ENCODE results near the gene GNG4. TPM values are rescaled to one million over a fixed set of nuclear protein-coding genes. Genes with fewer than 3 reads are reported as not detected.

Gene GNG4
- total and polyA plus RNA-seq, 2 of the 4 experiments (the other 2 are of a cell fraction) = 0.18 to 0.29 TPM

DNA sequence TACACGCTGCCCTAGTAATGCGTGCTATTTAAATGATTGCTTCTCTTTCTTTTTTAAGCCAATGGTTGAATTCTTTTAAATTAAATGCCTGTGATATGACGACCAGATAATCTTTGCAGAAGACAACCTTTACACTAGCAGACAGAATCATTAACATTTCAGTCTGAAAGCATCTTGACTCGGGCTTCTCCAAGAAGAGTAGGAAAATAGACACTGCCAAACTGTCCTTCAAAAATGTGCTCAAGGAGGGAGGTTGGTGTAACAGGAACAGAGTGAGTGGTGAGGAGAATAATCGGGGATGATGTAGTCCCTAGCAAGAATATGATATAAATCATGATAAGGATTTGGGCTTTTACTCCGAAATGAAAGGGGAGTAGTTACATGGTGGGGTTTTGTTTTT, 138.8 kb downstream of the GNG4 start:
- no peak overlapping the region for H3K9ac ChIP-seq (ENCODE audit: low read depth, low read length)
- no peak overlapping the region for H3K4me2 ChIP-seq (ENCODE audit: low read depth, low read length)
- no TSS peak for BruUV-seq (replicated peaks)
- H2BK20ac ChIP-seq (ENCODE audit: low read depth, low read length) = no peak overlapping the region
- H3K18ac ChIP-seq (ENCODE audit: low read depth, low read length) = no peak overlapping the region
- no peak overlapping the region for H4K91ac ChIP-seq (ENCODE audit: insufficient read depth, low read depth, low read length)
- no peak overlapping the region for H3K4ac ChIP-seq (ENCODE audit: low read depth, low read length)
- no peak overlapping the region for H4K5ac ChIP-seq (ENCODE audit: low read depth, low read length)
- no peak overlapping the region for H2AFZ ChIP-seq (replicated peaks; ENCODE audit: low read length, poor library complexity)
- TF ChIP-seq, protein P1, sequence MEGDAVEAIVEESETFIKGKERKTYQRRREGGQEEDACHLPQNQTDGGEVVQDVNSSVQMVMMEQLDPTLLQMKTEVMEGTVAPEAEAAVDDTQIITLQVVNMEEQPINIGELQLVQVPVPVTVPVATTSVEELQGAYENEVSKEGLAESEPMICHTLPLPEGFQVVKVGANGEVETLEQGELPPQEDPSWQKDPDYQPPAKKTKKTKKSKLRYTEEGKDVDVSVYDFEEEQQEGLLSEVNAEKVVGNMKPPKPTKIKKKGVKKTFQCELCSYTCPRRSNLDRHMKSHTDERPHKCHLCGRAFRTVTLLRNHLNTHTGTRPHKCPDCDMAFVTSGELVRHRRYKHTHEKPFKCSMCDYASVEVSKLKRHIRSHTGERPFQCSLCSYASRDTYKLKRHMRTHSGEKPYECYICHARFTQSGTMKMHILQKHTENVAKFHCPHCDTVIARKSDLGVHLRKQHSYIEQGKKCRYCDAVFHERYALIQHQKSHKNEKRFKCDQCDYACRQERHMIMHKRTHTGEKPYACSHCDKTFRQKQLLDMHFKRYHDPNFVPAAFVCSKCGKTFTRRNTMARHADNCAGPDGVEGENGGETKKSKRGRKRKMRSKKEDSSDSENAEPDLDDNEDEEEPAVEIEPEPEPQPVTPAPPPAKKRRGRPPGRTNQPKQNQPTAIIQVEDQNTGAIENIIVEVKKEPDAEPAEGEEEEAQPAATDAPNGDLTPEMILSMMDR (conservative IDR thresholded peaks at IDR 0.05; ENCODE audit: low read depth, low read length) = no peak
- TF ChIP-seq CEBPB (IDR thresholded peaks at IDR 0.05; ENCODE audit: low read depth, low read length) (no peak), POLR2A (IDR thresholded peaks at IDR 0.05; ENCODE audit: low read depth, low read length) (no peak), MXI1 (IDR thresholded peaks at IDR 0.05; ENCODE audit: borderline replicate concordance, low read depth, low read length) (no peak), MAZ (IDR thresholded peaks at IDR 0.05; ENCODE audit: borderline replicate concordance, low read depth, low read length) (no peak), SMC3 (IDR thresholded peaks at IDR 0.05; ENCODE audit: low read depth, low read length) (no peak), RAD21 (IDR thresholded peaks at IDR 0.05; ENCODE audit: low read length) (no peak), RFX5 (IDR thresholded peaks at IDR 0.05; ENCODE audit: low read depth, low read length) (no peak), BHLHE40 (IDR thresholded peaks at IDR 0.05; ENCODE audit: low read depth, low read length) (no peak), CHD1 (IDR thresholded peaks at IDR 0.05; ENCODE audit: low read depth, low read length) (no peak), MAFK (IDR thresholded peaks at IDR 0.05; ENCODE audit: low read depth, low read length) (no peak), NFE2L2 (IDR thresholded peaks at IDR 0.05; ENCODE audit: low read depth, low read length) (no peak), RCOR1 (IDR thresholded peaks at IDR 0.05; ENCODE audit: insufficient replicate concordance, low read length) (no peak), FOS (IDR thresholded peaks at IDR 0.05; ENCODE audit: low read depth, low read length) (no peak)
- TF ChIP-seq, protein P2, sequence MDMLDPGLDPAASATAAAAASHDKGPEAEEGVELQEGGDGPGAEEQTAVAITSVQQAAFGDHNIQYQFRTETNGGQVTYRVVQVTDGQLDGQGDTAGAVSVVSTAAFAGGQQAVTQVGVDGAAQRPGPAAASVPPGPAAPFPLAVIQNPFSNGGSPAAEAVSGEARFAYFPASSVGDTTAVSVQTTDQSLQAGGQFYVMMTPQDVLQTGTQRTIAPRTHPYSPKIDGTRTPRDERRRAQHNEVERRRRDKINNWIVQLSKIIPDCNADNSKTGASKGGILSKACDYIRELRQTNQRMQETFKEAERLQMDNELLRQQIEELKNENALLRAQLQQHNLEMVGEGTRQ (IDR thresholded peaks at IDR 0.05; ENCODE audit: low read depth, low read length) = no peak
- TF ChIP-seq, protein P3, sequence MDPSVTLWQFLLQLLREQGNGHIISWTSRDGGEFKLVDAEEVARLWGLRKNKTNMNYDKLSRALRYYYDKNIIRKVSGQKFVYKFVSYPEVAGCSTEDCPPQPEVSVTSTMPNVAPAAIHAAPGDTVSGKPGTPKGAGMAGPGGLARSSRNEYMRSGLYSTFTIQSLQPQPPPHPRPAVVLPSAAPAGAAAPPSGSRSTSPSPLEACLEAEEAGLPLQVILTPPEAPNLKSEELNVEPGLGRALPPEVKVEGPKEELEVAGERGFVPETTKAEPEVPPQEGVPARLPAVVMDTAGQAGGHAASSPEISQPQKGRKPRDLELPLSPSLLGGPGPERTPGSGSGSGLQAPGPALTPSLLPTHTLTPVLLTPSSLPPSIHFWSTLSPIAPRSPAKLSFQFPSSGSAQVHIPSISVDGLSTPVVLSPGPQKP (IDR thresholded peaks at IDR 0.05; ENCODE audit: borderline replicate concordance, low read depth, low read length) = no peak
- H2AK5ac ChIP-seq (ENCODE audit: low read depth, low read length) = no peak overlapping the region
- no peak for ATAC-seq (ENCODE audit: low read depth)
- ChIA-PET POLR2A (ENCODE audit: unreplicated experiment) (no interaction called here), CTCF (interaction anchor here (1.1 to 1.4 kb wide), 2 partner anchors 461 to 473 kb away, joined by 3 read pairs; no protein-coding TSS in a partner anchor)
- H3K4me1 ChIP-seq (ENCODE audit: control insufficient read depth, insufficient read depth, low read length) = no peaks in the 10 kb centered on the region
- no peak overlapping the region for H2AK9ac ChIP-seq (replicated peaks; ENCODE audit: low read depth, low read length, poor library complexity)
- no peak overlapping the region for H3K4me3 ChIP-seq (ENCODE audit: insufficient read depth, low read depth, low read length)
- no peaks in the 10 kb centered on the region for H4K20me1 ChIP-seq (ENCODE audit: insufficient read depth, low read length)
- dilution Hi-C loops (cut with HindIII; ENCODE audit: low sequenced_read_pairs, unreplicated experiment) (no loop called here), in situ Hi-C loops (cut with MboI; ENCODE audit: low sequenced_read_pairs) (loop anchor here (5.0 to 10.0 kb wide), 2 partner anchors 266 to 464 kb away; no protein-coding TSS in a partner anchor), intact Hi-C loops (cut with micrococcal nuclease) (loop anchor here (5.0 kb wide), 1 partner anchor 106 kb away; no protein-coding TSS in a partner anchor)
- no peak overlapping the region for H3K14ac ChIP-seq (replicated peaks; ENCODE audit: low read depth, low read length)
- WGBS, 2 experiments (ENCODE audit: extremely low coverage in 2 of 2, insufficient read length in 1 of 2) = 80% methylated on average over 1 of the region's 6 CpGs; no CpG with 5 or more reads in 1 of the 2 experiments
- no peaks in the 10 kb centered on the region for H3K27me3 ChIP-seq (ENCODE audit: control insufficient read depth, insufficient read depth, low read length)
- H3K23ac ChIP-seq (ENCODE audit: low read depth, low read length) = no peak overlapping the region
- no peak overlapping the region for H3K56ac ChIP-seq (ENCODE audit: extremely low read depth, insufficient read depth, low read length)
- no peaks in the 10 kb centered on the region for H3K9me1 ChIP-seq (ENCODE audit: insufficient read depth, low read length)
- no peak overlapping the region for H3K27ac ChIP-seq (ENCODE audit: insufficient read depth, low read length)
- H3K9me3 ChIP-seq (ENCODE audit: control insufficient read depth, insufficient read depth, low read length) = no peaks in the 10 kb centered on the region
- DNase-seq = no peak
- no peak overlapping the region for H2BK5ac ChIP-seq (ENCODE audit: low read depth, low read length, poor library complexity, severe bottlenecking)
- H3K36me3 ChIP-seq (ENCODE audit: control insufficient read depth, insufficient read depth, low read length) = no peaks in the 10 kb centered on the region
- H2BK120ac ChIP-seq (ENCODE audit: low read depth, low read length) = no peak overlapping the region
- no peak overlapping the region for H4K8ac ChIP-seq (ENCODE audit: low read depth in 2 of 2, low read length in 2 of 2)
- 0 out of 4 replicates have a peak, but pooled peaks cover 0 to 3% of the 10 kb centered on the region in 2 experiments for H3K79me1 ChIP-seq (ENCODE audit: low read depth in 1 of 2, low read length in 2 of 2)
- no peak overlapping the region for H2BK15ac ChIP-seq (ENCODE audit: low read depth, low read length)
